HCT116 (cell line): Measurements from ENCODE around the gene SMIM44. TPM values are rescaled to one million over a fixed set of nuclear protein-coding genes. Genes with fewer than 3 reads are reported as not detected.
A peak's percentile ranks its signal among the peaks of the same experiment; 100 is the strongest.

Source experiments
- ATAC-seq: fragments of 200-7000 bp; cut with Tn5 transposase; 2 replicates; pipeline ENCODE4 v1.9.1; 2020; ENCODE audit warnings: mild to moderate bottlenecking, moderate library complexity
- Bru-seq: library from RNA; stranded (reverse); fragments of 400-500 nt; gene quantifications from one replicate; lab custom pipeline; 2021; lab: Mats Ljungman, UMichigan
- BruChase-seq, 2 experiments: library from RNA; stranded (reverse); fragments of 400-500 nt; gene quantifications; one replicate each; lab custom pipeline; 2021; lab: Mats Ljungman, UMichigan
- BruUV-seq: library from RNA; stranded (reverse); fragments of 400-500 nt; replicated peaks from 2 replicates; lab custom pipeline; 2021; lab: Mats Ljungman, UMichigan
- CTCF ChIA-PET: fragments of 300-600 bp; sonication (Branson Sonifier 250); formaldehyde crosslinking; loops from one replicate; lab custom pipeline; 2021; ENCODE audit warnings: antibody characterized with exemption; lab: Charles Lee
- POLR2A ChIA-PET: fragments of 300-600, 350-600 bp; sonication (Branson Sonifier 250); formaldehyde crosslinking; loops from one replicate; lab custom pipeline; 2021; ENCODE audit warnings: antibody characterized with exemption; lab: Charles Lee
- RAD21 ChIA-PET, 2 experiments: fragments of 300-600 bp; sonication (Branson Sonifier 250); formaldehyde crosslinking; loops; one replicate each; lab custom pipeline; 2023; ENCODE audit warnings: low total read pairs in 2 of 2; ENCODE audit not compliant: uncharacterized antibody in 2 of 2, unreplicated experiment in 2 of 2, low non-redundant PET in 1 of 2; lab: Charles Lee
- DNase-seq: peaks from one replicate; pipeline ENCODE4 v3.0.0-alpha.2; 2010; ENCODE audit warnings: low read depth, low spot score
- H2AFZ ChIP-seq: fragments of 200-600 bp; shearing (Covaris generic), sonication (generic); 2 replicates; pipeline ENCODE4 v1.6.1; 2017; ENCODE audit warnings: low read depth, mixed run types, mixed read lengths, antibody characterized with exemption, low read length; ENCODE audit not compliant: poor library complexity, severe bottlenecking
- H3K27ac ChIP-seq: 2 replicates; pipeline ENCODE4 v1.5.1; 2012; ENCODE audit warnings: low read depth, low read length
- H3K27me3 ChIP-seq: fragments of 200-600 bp; sonication (generic); 2 replicates; pipeline ENCODE4 v1.6.1; 2016; ENCODE audit warnings: mixed run types, low read length, mixed read lengths; ENCODE audit not compliant: insufficient read depth
- H3K36me3 ChIP-seq, 2 experiments: fragments of 200-500 bp in 1 of 2; fragments of 200-600 bp in 1 of 2; sonication (Bioruptor generic) in 1 of 2; sonication (generic) in 1 of 2; 2 replicates each; pipeline versions ENCODE4 v1.5.1 to v1.6.1; 2014 to 2016; ENCODE audit warnings: low read length in 2 of 2, inconsistent platforms in 1 of 2, mixed read lengths in 1 of 2, mixed run types in 1 of 2; ENCODE audit not compliant: insufficient read depth in 2 of 2, control insufficient read depth in 1 of 2
- H3K4me1 ChIP-seq, 2 experiments: fragments of 200-600 bp in 1 of 2; sonication (generic) in 1 of 2; 2 replicates each; pipeline versions ENCODE4 v1.5.1 to v1.6.1; 2012 to 2017; ENCODE audit warnings: low read length in 2 of 2, inconsistent platforms in 1 of 2, mild to moderate bottlenecking in 1 of 2, mixed read lengths in 1 of 2, mixed run types in 1 of 2, moderate library complexity in 1 of 2; ENCODE audit not compliant: insufficient read depth in 2 of 2, control insufficient read depth in 1 of 2
- H3K4me2 ChIP-seq: fragments of 200-600 bp; sonication (generic); 2 replicates; pipeline ENCODE4 v1.6.1; 2017; ENCODE audit warnings: mixed run types, low read length, mixed read lengths
- H3K4me3 ChIP-seq, 2 experiments: fragments of 200-600 bp in 1 of 2; sonication (generic) in 1 of 2; replicated peaks in 1 of 2; 2 replicates each; pipeline ENCODE4 v1.5.1; 2011 to 2016; ENCODE audit warnings: low read length in 2 of 2, control low read depth in 1 of 2, low read depth in 1 of 2, mild to moderate bottlenecking in 1 of 2, mixed read lengths in 1 of 2, mixed run types in 1 of 2
- H3K79me2 ChIP-seq: fragments of 200-600 bp; sonication (generic); 2 replicates; pipeline ENCODE4 v1.6.1; 2017; ENCODE audit warnings: mild to moderate bottlenecking, mixed run types, low read length, moderate library complexity, mixed read lengths; ENCODE audit not compliant: insufficient read depth
- H3K9ac ChIP-seq: fragments of 200-600 bp; sonication (generic); 2 replicates; pipeline ENCODE4 v1.6.1; 2016; ENCODE audit warnings: low read length, mixed read lengths
- H3K9me2 ChIP-seq: fragments of 200-600 bp; sonication (generic), shearing (Covaris generic); 2 replicates; pipeline ENCODE4 v1.6.1; 2017; ENCODE audit warnings: mixed run types, mild to moderate bottlenecking, moderate library complexity; ENCODE audit not compliant: insufficient read depth
- H3K9me3 ChIP-seq, 2 experiments: fragments of 200-500 bp in 1 of 2; fragments of 200-600 bp in 1 of 2; sonication (Bioruptor generic) in 1 of 2; sonication (generic) in 1 of 2; 2 replicates each; pipeline ENCODE4 v1.6.1; 2014 to 2017; ENCODE audit warnings: low read length in 2 of 2, mixed read lengths in 2 of 2, inconsistent platforms in 1 of 2, low read depth in 1 of 2, mild to moderate bottlenecking in 1 of 2, mixed run types in 1 of 2, moderate library complexity in 1 of 2; ENCODE audit not compliant: control insufficient read depth in 1 of 2, insufficient read depth in 1 of 2
- H4K20me1 ChIP-seq: fragments of 200-600 bp; sonication (generic), shearing (Covaris generic); 2 replicates; pipeline ENCODE4 v1.6.1; 2017; ENCODE audit warnings: mixed run types, mild to moderate bottlenecking, moderate library complexity; ENCODE audit not compliant: insufficient read depth
- CBX3 ChIP-seq: IDR thresholded peaks from 2 replicates; pipeline ENCODE4 v1.6.1; 2012; ENCODE audit warnings: low read depth
- ELF1 ChIP-seq: IDR thresholded peaks from 2 replicates; pipeline ENCODE4 v1.6.1; 2012; ENCODE audit warnings: low read depth, borderline replicate concordance
- JUND ChIP-seq: IDR thresholded peaks from 2 replicates; pipeline ENCODE4 v1.6.1; 2012
- RAD21 ChIP-seq: IDR thresholded peaks from 2 replicates; pipeline ENCODE4 v1.6.1; 2012; ENCODE audit warnings: low read depth, mild to moderate bottlenecking
- SIN3A ChIP-seq: IDR thresholded peaks from 2 replicates; pipeline ENCODE4 v1.6.1; 2012; ENCODE audit warnings: low read depth
- SP1 ChIP-seq: IDR thresholded peaks from 2 replicates; pipeline ENCODE4 v1.6.1; 2012; ENCODE audit warnings: low read depth
- ZFX ChIP-seq: fragments of 450-650 bp; IDR thresholded peaks from 2 replicates; pipeline ENCODE4 v1.6.1; 2017
- ZNF274 ChIP-seq: fragments of 200-500 bp; sonication (Bioruptor generic); IDR thresholded peaks from 2 replicates; pipeline ENCODE4 v1.6.1; 2014; ENCODE audit warnings: mild to moderate bottlenecking, low read depth, low read length, inconsistent platforms
- intact Hi-C: fragments of 100-400 bp; cut with micrococcal nuclease; formaldehyde crosslinking; loops from 2 replicates; pipeline ENCODE4 v1.10.0; 2022
- long read RNA-seq: library from polyadenylated mRNA; unstranded; transcript quantifications from one replicate; pipeline ENCODE4 v2.0.0, GENCODE V29; 2021; ENCODE audit not compliant: unreplicated experiment
- polyA plus RNA-seq: library from polyadenylated mRNA; unstranded; fragments of >200 nt; gene quantifications from 2 replicates; pipeline ENCODE4 v1.2.1, GENCODE V29; 2012; ENCODE audit warnings: missing spikeins
- total RNA-seq: library from RNA; stranded (reverse); gene quantifications from one replicate; pipeline ENCODE4 v1.2.1, GENCODE V29; 2021; ENCODE audit not compliant: unreplicated experiment
- TF ChIP-seq, protein P1 (sequence below): IDR thresholded peaks from 2 replicates; pipeline ENCODE4 v1.6.1; 2012; ENCODE audit warnings: low read depth
- TF ChIP-seq, protein P2 (sequence below): IDR thresholded peaks from 2 replicates; pipeline ENCODE4 v1.6.1; 2011; ENCODE audit warnings: mild to moderate bottlenecking, low read length, moderate library complexity; ENCODE audit not compliant: insufficient replicate concordance; ENCODE audit errors: extremely low read depth
- TF ChIP-seq, protein P3 (sequence below): IDR thresholded peaks from 2 replicates; pipeline ENCODE4 v1.6.1; 2012

Gene SMIM44
- total RNA-seq (not detected), Bru-seq, nascent RNA (not detected), BruChase-seq, experiment 1, labeled RNA remaining after a 6-hour chase (percentile 21 among the genes with signal in this experiment), BruChase-seq, experiment 2, labeled RNA remaining after a 2-hour chase (not detected)
- polyA plus RNA-seq: not detected in 2 replicates
- long read RNA-seq: 0 reads

DNA sequence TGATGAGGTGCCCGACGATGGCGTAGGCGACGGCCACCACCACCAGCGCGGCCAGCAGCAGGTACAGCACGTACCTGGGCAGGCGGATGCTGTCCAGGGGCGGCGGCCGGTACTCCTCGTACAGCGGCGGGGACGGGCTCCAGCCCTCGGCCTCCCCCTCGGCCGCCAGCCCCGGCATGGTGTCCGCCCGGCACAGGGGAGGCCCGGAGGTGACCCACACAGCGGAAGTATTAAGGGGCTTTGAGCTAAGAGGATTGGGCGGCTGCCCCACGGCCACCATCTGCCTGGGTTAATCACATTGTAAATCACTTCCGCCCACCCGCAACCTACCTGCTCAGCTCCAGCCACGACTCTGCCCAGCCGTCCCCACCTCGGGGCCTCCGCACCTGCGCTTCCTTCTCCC lies at the start of gene SMIM44:
Gene SMIM44, minus strand, starts transcription at position 216 of the 403 bp plus-strand sequence. Its CDS starts 38 bp downstream, at position 178.
- BruUV-seq: no TSS peak
- no peaks in the 10 kb centered on the region for H3K36me3 ChIP-seq

More for the DNA sequence above, at the start of gene SMIM44:
- Histone ChIP-seq H3K27ac (no peak within 1 kb of the TSS), H3K79me2 (no peaks in the 10 kb centered on the region), H3K9me2 (no peaks in the 10 kb centered on the region), H3K4me2 (no peak within 1 kb of the TSS), H3K27me3 (no peaks in the 10 kb centered on the region), H3K4me3 (no peak within 1 kb of the TSS), H3K4me1 (peaks cover 0 to 7% of the 10 kb centered on the region in 2 experiments; a peak in 2 of 4 replicates), H3K9me3 (no peaks in the 10 kb centered on the region), H3K9ac (no peak within 1 kb of the TSS), H4K20me1 (no peaks in the 10 kb centered on the region), H2AFZ (no peak within 1 kb of the TSS)
- ATAC-seq (no peak), DNase-seq (no peak)
- POLR2A ChIA-PET: no interaction called here
- TF ChIP-seq, protein P1, sequence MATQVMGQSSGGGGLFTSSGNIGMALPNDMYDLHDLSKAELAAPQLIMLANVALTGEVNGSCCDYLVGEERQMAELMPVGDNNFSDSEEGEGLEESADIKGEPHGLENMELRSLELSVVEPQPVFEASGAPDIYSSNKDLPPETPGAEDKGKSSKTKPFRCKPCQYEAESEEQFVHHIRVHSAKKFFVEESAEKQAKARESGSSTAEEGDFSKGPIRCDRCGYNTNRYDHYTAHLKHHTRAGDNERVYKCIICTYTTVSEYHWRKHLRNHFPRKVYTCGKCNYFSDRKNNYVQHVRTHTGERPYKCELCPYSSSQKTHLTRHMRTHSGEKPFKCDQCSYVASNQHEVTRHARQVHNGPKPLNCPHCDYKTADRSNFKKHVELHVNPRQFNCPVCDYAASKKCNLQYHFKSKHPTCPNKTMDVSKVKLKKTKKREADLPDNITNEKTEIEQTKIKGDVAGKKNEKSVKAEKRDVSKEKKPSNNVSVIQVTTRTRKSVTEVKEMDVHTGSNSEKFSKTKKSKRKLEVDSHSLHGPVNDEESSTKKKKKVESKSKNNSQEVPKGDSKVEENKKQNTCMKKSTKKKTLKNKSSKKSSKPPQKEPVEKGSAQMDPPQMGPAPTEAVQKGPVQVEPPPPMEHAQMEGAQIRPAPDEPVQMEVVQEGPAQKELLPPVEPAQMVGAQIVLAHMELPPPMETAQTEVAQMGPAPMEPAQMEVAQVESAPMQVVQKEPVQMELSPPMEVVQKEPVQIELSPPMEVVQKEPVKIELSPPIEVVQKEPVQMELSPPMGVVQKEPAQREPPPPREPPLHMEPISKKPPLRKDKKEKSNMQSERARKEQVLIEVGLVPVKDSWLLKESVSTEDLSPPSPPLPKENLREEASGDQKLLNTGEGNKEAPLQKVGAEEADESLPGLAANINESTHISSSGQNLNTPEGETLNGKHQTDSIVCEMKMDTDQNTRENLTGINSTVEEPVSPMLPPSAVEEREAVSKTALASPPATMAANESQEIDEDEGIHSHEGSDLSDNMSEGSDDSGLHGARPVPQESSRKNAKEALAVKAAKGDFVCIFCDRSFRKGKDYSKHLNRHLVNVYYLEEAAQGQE: no peak
- TF ChIP-seq CBX3 (no peak), SP1 (no peak), JUND (no peak), ELF1 (no peak), RAD21 (no peak), ZNF274 (no peak), SIN3A (no peak), ZFX (no peak)
- TF ChIP-seq, protein P2, sequence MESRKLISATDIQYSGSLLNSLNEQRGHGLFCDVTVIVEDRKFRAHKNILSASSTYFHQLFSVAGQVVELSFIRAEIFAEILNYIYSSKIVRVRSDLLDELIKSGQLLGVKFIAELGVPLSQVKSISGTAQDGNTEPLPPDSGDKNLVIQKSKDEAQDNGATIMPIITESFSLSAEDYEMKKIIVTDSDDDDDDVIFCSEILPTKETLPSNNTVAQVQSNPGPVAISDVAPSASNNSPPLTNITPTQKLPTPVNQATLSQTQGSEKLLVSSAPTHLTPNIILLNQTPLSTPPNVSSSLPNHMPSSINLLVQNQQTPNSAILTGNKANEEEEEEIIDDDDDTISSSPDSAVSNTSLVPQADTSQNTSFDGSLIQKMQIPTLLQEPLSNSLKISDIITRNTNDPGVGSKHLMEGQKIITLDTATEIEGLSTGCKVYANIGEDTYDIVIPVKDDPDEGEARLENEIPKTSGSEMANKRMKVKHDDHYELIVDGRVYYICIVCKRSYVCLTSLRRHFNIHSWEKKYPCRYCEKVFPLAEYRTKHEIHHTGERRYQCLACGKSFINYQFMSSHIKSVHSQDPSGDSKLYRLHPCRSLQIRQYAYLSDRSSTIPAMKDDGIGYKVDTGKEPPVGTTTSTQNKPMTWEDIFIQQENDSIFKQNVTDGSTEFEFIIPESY: no peak
- TF ChIP-seq, protein P3, sequence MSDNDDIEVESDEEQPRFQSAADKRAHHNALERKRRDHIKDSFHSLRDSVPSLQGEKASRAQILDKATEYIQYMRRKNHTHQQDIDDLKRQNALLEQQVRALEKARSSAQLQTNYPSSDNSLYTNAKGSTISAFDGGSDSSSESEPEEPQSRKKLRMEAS: no peak
- intact Hi-C loops: no loop called here
- RAD21 ChIA-PET: no interaction called here
- CTCF ChIA-PET: interaction anchor here (1.7 to 2.3 kb wide), 3 partner anchors 11 to 178 kb away, joined by 6 to 17 read pairs (median 6); partner anchors contain the start of gene DOHH
